ENCODE results near the gene RBBP8NL.

RBBP8NL gene

DNA sequence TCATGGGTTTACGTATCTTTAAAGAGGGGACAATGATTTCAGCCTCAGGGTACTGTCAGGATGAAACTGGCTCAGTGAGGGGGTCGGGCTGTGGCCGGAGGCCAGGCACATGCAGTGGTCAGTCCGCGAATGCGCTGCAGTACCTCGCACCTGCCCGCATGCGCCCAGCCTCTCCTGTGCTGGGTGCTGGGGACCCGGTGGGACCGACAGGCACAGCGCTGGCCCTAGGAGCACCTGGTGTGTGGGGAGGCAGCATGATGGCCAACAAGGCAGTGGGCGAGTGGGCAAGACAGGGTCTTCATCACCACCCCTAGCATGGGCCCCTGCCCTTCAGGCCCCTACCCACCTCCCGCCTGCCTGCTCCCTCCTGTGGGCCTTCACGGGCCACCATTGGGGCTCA lies 19.3 kb downstream of the RBBP8NL start:
- DNase-seq (ENCODE audit: low spot score) = no peak

DNA sequence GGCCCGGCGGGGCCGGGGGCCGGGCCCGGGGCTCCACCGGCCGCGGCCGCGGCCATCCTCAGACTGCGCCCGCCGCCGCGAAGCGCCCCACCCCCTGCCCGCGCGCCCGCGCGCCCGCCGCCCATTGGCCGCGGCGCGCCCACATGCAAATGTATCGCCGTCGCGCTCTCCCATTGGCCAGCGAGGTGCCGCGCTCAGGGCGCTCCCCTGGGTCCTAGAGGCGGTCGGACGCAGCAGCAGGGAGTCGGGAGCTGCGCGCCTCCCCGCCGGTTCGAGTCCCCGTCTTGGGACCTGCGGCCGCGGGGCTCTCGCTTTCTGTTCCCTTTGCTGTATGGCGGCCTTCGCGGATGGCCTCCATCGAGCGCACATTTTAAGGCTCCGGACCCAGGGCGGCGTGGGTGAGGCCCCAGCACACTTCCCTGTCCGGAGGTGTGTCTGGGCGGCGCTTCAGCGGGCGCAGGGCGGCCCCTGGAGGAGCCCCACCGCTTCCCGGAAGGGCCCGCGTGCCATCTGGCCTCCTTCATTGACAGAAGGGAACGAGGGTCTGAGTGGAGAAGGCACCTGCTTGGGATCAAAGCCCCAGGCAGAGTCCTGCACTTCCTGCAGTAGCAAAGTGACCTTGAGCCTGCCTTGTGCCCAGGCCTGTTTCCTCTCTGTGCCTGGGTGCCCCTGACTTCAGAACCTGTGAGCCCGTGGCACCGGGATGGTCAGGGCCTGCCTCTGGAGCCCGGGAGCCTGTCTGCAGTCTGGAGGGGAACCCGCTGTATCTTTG lies 19.9 kb downstream of the RBBP8NL start, which contains the start of gene CABLES2:
CABLES2 (minus strand) TSS at position 65 of the 772 bp plus-strand sequence; CDS start at position 56, 9 bp downstream.
- DNase-seq (ENCODE audit: low spot score) = peak; percentile 93

DNA sequence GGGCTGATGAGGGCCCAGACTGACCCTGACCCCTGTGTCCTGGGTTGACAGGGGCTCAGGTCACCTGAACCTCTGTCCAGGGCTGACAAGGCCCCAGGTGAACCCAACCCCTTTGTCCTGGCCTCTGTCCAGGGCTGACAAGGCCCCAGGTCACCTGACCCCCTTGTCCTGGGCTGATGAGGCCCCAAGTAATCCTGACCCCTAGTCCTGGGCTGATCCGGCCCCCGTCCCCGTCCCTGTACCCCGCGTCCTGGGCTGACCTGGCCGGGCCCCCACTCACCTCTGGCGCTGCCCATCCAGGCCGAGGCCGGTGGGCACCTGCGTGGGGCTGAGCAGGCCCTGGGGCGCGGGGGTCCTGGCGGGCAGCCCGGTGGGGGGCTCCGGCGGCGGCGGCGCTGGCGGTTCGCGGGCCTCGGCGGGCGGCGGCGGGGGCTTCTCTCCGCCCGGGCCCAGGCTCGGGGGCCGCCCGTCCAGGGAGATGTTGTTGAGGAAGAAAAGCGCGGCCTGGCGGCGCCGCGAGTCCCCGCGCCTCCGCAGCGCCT lies 20.6 kb downstream of the RBBP8NL start:
- DNase-seq (ENCODE audit: low spot score) = no peak

- DNase-seq (ENCODE audit: low spot score) = no peak
Observed at GRCh38 chr20:62405981-62406513, 21.3 kb downstream of the RBBP8NL start.

- DNase-seq (ENCODE audit: low spot score) = no peak
Observed at GRCh38 chr20:62405108-62405980, 22.0 kb downstream of the RBBP8NL start.

GRCh38 chr20:62404761-62405107 lies 22.6 kb downstream of the RBBP8NL start:
- no peak for DNase-seq (ENCODE audit: low spot score)

DNA sequence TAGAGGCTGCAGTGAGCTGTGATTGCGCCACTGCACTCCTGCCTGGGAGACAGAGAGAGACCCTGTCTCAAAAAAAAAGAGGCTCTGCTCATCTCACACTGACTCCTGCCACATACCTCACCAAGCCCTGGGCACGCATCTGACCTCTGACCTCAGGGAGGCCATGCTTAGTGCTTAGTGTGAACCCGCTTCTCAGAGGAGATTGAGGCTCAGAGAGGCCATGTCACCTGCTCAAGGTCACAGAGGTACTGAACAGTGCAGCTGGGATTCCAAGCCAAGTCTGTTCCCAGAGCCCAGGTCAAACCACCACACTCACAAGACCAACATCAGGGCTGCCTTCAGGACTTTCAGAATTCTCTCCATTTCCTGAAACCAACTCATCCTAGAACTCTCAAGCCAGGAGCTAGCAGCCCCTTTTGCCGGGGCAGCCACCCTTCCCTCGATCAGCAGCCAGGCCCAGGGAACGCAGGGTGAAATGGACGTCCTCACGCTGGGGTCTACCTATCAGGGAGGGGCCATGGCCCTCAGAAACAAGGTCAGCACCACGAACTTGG lies 23.1 kb downstream of the RBBP8NL start:
- no peak for DNase-seq (ENCODE audit: low spot score)

GRCh38 chr20:62403331-62403730 lies 24.0 kb downstream of the RBBP8NL start:
- no peak for DNase-seq (ENCODE audit: low spot score)

GRCh38 chr20:62402456-62403150 lies 24.7 kb downstream of the RBBP8NL start:
- DNase-seq (ENCODE audit: low spot score) = no peak

GRCh38 chr20:62401331-62401779 lies 26.0 kb downstream of the RBBP8NL start:
- no peak for DNase-seq (ENCODE audit: low spot score)

DNA sequence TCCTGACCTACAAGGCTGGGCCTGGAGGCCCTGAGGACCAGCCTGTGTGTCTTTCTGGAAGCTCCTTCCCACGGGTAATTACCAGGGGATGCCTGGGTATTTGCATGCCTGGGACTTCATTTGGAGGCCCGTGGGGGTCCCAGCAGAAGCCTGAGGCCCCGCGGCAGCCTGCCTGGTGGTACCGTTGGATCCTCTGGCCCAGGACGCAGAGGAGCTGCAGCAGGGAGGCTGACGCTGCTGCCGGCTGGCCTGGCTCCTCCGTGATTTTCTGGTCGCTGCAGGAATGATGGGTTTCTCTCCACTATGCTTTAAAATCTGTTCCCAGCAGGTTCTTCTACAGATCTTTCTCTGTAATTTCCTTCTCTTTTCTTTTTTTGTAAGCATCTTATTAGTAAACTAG lies 26.8 kb downstream of the RBBP8NL start:
- DNase-seq (ENCODE audit: low spot score) = no peak

GRCh38 chr20:62400021-62400420 lies 27.3 kb downstream of the RBBP8NL start:
- DNase-seq (ENCODE audit: low spot score) = no peak

GRCh38 chr20:62398120-62398821 lies 29.1 kb downstream of the RBBP8NL start:
- no peak for DNase-seq (ENCODE audit: low spot score)

DNA sequence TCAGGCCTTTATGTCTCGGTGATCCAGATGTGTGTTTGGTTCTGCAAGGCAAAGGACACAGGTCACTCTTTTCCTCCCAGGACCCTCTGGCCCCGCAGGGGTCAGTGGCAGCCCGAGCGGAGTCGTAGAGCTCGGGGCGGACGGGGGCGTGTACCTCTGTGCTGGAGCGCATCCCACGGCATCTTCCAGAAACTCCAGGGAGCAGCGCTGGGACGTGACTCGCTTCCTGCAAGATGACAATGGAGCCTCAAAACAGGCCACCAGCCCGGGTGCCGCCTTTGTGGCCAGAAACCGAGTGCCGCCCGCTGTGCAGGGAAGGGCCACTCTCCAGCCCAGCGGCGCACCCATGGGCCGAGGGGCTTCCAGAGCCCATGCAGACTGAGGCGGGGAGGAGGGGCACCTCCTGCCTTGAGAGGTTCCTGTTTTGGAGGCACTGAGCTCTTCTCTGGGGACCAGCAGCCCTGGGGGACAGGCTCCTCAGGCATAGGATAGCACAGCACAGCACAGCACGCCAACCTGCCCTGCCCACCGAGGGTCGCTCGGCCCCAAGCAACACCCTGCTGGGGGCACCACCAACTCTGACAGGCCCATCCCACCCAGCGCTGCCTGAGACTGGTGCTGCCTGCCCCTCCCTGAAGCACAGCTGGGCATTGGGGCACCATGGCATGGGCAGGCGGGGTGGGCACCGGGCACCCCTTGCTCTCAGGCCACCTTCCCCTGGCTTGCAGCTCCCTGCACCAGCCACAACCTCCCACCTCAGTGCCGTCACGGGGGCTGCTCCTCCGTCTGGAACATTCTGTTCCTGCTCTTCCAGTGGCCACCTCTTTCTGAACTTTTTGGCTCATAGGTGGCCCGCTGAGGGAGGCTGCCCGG lies 30.7 kb downstream of the RBBP8NL start:
- DNase-seq (ENCODE audit: low spot score) = no peak

DNA sequence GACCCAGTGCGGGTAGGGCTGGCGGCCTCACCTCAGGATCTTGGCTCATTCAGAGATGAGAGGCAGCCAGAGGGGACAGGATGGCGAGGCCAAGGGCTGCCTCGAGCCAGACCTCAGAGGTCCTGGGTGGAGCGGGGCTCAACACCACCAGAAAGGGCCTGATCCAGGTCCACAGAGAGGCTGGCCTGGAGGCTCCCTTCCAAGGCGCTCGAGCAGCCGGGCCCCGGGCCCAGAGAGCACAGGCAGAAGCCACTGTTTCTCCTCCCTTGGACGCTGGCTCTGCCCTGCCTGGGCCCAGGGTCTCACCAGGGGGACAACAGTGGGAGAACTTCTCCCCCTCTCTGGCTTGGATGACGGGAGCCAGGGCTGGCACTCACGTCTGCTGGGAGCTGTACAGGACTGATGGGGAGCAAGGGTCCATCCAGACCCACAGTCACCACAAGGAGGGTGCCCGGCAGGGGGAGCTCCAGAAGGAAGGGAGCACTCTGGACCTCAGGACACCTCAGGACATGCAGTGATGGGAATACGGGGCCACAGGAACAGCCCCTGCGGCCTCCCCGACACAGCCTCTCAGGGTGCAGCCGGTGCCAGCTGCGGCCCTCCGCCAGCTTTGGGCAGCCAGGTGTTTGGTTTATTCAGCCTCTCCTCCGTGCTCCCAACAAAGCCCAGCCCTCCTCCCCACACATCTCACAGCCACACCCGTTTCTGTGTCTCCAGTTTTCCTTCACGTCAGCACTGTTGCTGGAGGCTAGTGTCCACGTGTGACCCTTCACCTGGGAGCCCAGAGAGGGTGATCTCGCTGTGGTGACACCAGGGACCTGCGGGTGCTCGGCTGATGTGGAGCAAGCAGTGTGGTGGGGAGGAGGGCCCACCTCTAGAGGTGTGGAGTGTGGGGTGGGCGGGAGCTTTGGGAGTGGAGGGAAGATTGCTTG lies 31.8 kb downstream of the RBBP8NL start:
- DNase-seq (ENCODE audit: low spot score) = no peak

DNA sequence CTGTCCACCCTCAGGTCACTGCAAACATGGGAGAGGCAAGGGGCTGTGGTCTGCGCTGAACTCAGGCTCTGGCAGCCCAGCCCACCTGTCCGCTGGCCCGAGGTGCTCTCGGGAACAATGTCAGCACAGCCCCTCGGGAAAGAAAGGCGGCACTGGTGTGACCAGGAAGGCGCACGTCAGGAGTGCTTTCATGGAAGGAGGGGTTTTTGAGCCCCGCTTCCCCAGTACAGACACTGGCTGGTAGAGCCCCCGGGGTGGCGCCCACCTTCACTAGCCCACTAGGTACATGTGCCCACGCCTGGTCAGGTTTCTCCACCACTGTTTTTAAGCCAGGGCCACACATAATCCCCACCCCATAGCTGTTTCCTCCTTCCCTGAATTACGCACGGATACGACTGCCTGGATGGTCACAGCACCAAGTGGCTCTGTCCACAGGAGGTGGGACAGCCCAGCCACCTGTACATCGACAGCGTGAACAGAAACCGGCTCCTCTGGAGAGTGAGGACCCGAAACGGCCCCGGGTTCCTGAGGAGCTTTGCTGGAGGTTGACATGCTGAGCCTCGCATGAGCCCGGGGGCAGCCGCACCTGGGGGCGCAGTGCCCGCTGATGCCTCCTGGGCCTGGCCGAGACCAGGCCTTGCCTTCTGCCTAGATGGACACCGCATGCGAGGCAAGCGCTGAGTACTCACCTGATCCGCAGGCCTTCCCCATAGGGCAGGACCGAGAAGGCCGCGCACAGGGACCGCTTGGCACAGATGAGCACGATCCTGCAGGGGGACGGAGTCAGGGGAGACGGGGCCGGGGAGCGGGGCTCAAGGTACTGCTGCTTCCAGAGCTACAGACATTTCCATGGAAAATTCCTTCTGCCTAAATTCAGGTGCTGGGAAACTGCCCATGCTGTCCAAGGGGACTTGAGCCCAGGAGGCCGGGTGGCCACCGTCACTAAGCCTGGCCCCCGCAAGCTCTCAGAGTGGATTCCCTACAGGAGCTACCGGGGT lies 32.8 kb downstream of the RBBP8NL start:
- DNase-seq (ENCODE audit: low spot score) = no peak

DNA sequence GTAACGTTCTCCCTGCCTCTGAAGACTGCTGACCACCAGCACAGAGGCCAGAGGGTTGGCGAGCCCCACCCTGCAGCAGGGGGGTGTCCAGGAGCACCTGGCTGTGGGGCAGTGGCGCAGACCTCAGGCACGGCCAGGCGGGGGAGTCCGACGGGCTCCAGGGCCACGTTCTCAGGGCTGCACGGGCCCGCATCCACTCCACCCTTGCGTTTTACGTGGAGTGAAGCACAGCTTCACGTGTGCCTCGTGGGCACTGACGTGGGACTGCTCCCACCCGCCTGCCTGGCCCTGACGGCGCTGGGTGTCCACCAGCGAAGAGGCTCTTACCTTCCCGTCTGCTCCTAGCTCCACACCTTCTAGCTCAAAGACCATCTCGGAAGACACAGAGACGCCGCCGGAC lies 33.5 kb downstream of the RBBP8NL start:
- no peak for DNase-seq (ENCODE audit: low spot score)

DNA sequence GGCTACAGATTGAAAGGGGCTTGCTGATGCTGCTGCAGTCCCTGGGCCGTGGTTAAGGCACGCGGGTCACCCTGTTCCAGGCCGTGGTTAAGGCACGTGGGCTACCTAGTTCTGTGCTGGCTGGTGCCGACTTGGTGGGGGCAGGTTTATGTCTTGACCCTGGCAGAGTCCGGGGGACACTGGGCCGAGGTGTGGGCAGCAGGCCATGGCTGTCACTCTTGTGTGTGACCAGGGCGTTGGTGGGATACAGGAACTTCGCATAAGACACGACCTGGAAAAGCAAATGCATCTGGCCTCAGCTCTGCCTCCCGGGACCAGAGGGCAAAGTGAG lies 34.0 kb downstream of the RBBP8NL start:
- DNase-seq (ENCODE audit: low spot score) = no peak

Measured in putamen (tissue), 1 donor.